ENCODE measurements around the gene CRTAC1. TPM values are rescaled to one million over a fixed set of nuclear protein-coding genes. Genes with fewer than 3 reads are reported as not detected.
A peak's percentile ranks its signal among the peaks of the same experiment; 100 is the strongest.

CRTAC1 gene
- total and polyA plus RNA-seq, 2 experiments from 2014 or later = 0.47 to 1.2 TPM

- H3K27ac Mint-ChIP-seq = no peak within 1 kb of the TSS
- TF ChIP-seq NANOG (IDR thresholded peaks at IDR 0.05; ENCODE audit: borderline replicate concordance) (no peak), REST (IDR thresholded peaks at IDR 0.05; ENCODE audit: unreplicated experiment) (peak; percentile 78)
- no peak within 1 kb of the TSS for H3K27ac ChIP-seq (ENCODE audit: low read depth)
Observed at GRCh38 chr10:97849687-97850402, 180.6 kb downstream of the CRTAC1 start, which contains the start of gene GOLGA7B. Gene GOLGA7B, plus strand, starts transcription at chr10:97849843. Its CDS starts 461 bp downstream, at chr10:97850304.

GRCh38 chr10:97849103-97849686 lies 181.2 kb downstream of the CRTAC1 start:
- Histone ChIP-seq H4K20me1 (replicated peaks; ENCODE audit: insufficient read depth) (no peaks in the 10 kb centered on the region), H3K27ac (ENCODE audit: low read depth) (no peak overlapping the region), H3K4me1 (ENCODE audit: insufficient read depth) (peaks cover 3% of the 10 kb centered on the region; the same call in 1 of the 2 replicates), H3K4me3 (peak overlapping the region; percentile 70), H2AFZ (peak overlapping the region; percentile 82), H3F3A (replicated peaks; ENCODE audit: low read depth) (no peaks in the 10 kb centered on the region), H3K9me2 (ENCODE audit: insufficient read depth) (no peaks in the 10 kb centered on the region), H3K79me2 (replicated peaks; ENCODE audit: insufficient read depth) (no peaks in the 10 kb centered on the region), H3K4me2 (peak overlapping the region; percentile 86), H3K27me3 (ENCODE audit: insufficient read depth) (peaks cover 31% of the 10 kb centered on the region), H3K36me3 (ENCODE audit: insufficient read depth) (no peaks in the 10 kb centered on the region)
- Mint-ChIP-seq H3K27ac (no peak overlapping the region), H3K9me3 (no peaks in the 10 kb centered on the region), H3K4me1 (peaks cover 10% of the 10 kb centered on the region), H3K27me3 (ENCODE audit: insufficient read depth, low read depth, poor library complexity) (peaks cover 28% of the 10 kb centered on the region), H3K36me3 (ENCODE audit: low read depth) (no peaks in the 10 kb centered on the region), H3K4me3 (peak overlapping the region; percentile 83)
- DNase-seq (ENCODE audit: low spot score) = peak; percentile 41
- TF ChIP-seq CTCF (conservative IDR thresholded peaks at IDR 0.05; ENCODE audit: low read depth in 2 of 2) = no peak
- no peak for TF ChIP-seq POLR2AphosphoS5 (IDR thresholded peaks at IDR 0.05; ENCODE audit: low read depth)
- TF ChIP-seq NANOG (IDR thresholded peaks at IDR 0.05; ENCODE audit: borderline replicate concordance) = no peak
- peak; percentile 2 for TF ChIP-seq REST (IDR thresholded peaks at IDR 0.05; ENCODE audit: unreplicated experiment)
- no peak for TF ChIP-seq EZH2 (IDR thresholded peaks at IDR 0.05; ENCODE audit: low read depth, unreplicated experiment)
- no peak for TF ChIP-seq CREB1 (CRISPR knock-in tag; IDR thresholded peaks at IDR 0.05; ENCODE audit: low read depth)
- ATAC-seq = peak; percentile 29

More at GRCh38 chr10:97849687-97850402, 180.6 kb downstream of the CRTAC1 start, which contains the start of gene GOLGA7B:
- peak within 1 kb of the TSS; percentile 86 for H3K4me2 ChIP-seq
- peak within 1 kb of the TSS; percentile 70 for H3K4me3 ChIP-seq
- no peaks in the 10 kb centered on the region for H3K36me3 ChIP-seq (ENCODE audit: insufficient read depth)
- peak within 1 kb of the TSS; percentile 82 for H2AFZ ChIP-seq
- Mint-ChIP-seq H3K36me3 (ENCODE audit: low read depth) (no peaks in the 10 kb centered on the region), H3K4me3 (peak within 1 kb of the TSS; percentile 83), H3K27me3 (ENCODE audit: insufficient read depth, low read depth, poor library complexity) (peaks cover 28% of the 10 kb centered on the region), H3K9me3 (no peaks in the 10 kb centered on the region), H3K4me1 (peaks cover 10% of the 10 kb centered on the region)
- H3F3A ChIP-seq (replicated peaks; ENCODE audit: low read depth) = no peaks in the 10 kb centered on the region
- peaks cover 3% of the 10 kb centered on the region; the same call in 1 of the 2 replicates for H3K4me1 ChIP-seq (ENCODE audit: insufficient read depth)
- H3K9me2 ChIP-seq (ENCODE audit: insufficient read depth) = no peaks in the 10 kb centered on the region
- H3K79me2 ChIP-seq (replicated peaks; ENCODE audit: insufficient read depth) = no peaks in the 10 kb centered on the region
- ATAC-seq (peak; percentile 94), DNase-seq (ENCODE audit: low spot score) (peak; percentile 89)
- no peaks in the 10 kb centered on the region for H4K20me1 ChIP-seq (replicated peaks; ENCODE audit: insufficient read depth)
- peaks cover 31% of the 10 kb centered on the region for H3K27me3 ChIP-seq (ENCODE audit: insufficient read depth)

Data from GM23338 (cell line).